CD14-positive monocyte (primary cell): Measurements from ENCODE around the gene FAM13C. TPM values are rescaled to one million over a fixed set of nuclear protein-coding genes. Genes with fewer than 3 reads are reported as not detected.

ENCODE experiments used
- DNase-seq, 3 donors: peaks; one replicate each; pipeline ENCODE4 v3.0.0-alpha.2; 2011 to 2022
- H2AFZ ChIP-seq: 2 replicates; pipeline ENCODE4 v1.6.0; 2012; ENCODE audit warnings: mild to moderate bottlenecking, low read depth, low read length, inconsistent platforms; ENCODE audit not compliant: insufficient read depth, poor library complexity, severe bottlenecking
- H3K27ac ChIP-seq, 2 donors: 1 replicate in 1 of 2; 2 replicates in 1 of 2; pipeline ENCODE4 v1.5.1; 2012 to 2013; ENCODE audit warnings: low read length in 2 of 2, control low read depth in 1 of 2, inconsistent platforms in 1 of 2, low read depth in 1 of 2, mild to moderate bottlenecking in 1 of 2
- H3K27me3 ChIP-seq, 2 donors: one replicate each; pipeline versions ENCODE4 v1.6.0 to v1.6.1; 2011 to 2013; ENCODE audit warnings: low read length in 2 of 2; ENCODE audit not compliant: control insufficient read depth in 2 of 2, insufficient read depth in 2 of 2
- H3K36me3 ChIP-seq, 2 donors: replicated peaks in 1 of 2; 1 replicate in 1 of 2; 2 replicates in 1 of 2; pipeline versions ENCODE4 v1.5.1 to v1.6.1; 2012 to 2013; ENCODE audit warnings: low read length in 2 of 2, control low read depth in 1 of 2, inconsistent platforms in 1 of 2, mild to moderate bottlenecking in 1 of 2; ENCODE audit not compliant: insufficient read depth in 2 of 2, control insufficient read depth in 1 of 2
- H3K4me1 ChIP-seq, 2 donors: 1 replicate in 1 of 2; 2 replicates in 1 of 2; pipeline versions ENCODE4 v1.5.1 to v1.6.1; 2012 to 2013; ENCODE audit warnings: low read length in 2 of 2, control low read depth in 1 of 2, inconsistent platforms in 1 of 2, mild to moderate bottlenecking in 1 of 2, moderate library complexity in 1 of 2; ENCODE audit not compliant: insufficient read depth in 2 of 2, control insufficient read depth in 1 of 2
- H3K4me2 ChIP-seq: replicated peaks from 2 replicates; pipeline ENCODE3; 2012; ENCODE audit warnings: low read length, moderate library complexity, mild to moderate bottlenecking; ENCODE audit not compliant: poor library complexity, severe bottlenecking; ENCODE audit errors: extremely low read depth
- H3K4me3 ChIP-seq, 3 experiments: fragments of 200-600 bp in 1 of 3; sonication (generic) in 1 of 3; replicated peaks in 1 of 3; 1 replicate in 2 of 3; 2 replicates in 1 of 3; pipeline ENCODE4 v1.5.1; 2011 to 2013; ENCODE audit warnings: low read length in 3 of 3, mild to moderate bottlenecking in 3 of 3, control low read depth in 2 of 3, low read depth in 2 of 3, inconsistent platforms in 1 of 3, moderate library complexity in 1 of 3
- H3K79me2 ChIP-seq: 2 replicates; pipeline ENCODE4 v1.6.0; 2012; ENCODE audit warnings: mild to moderate bottlenecking, control low read depth, inconsistent platforms, low read length, moderate library complexity; ENCODE audit not compliant: insufficient read depth
- H3K9ac ChIP-seq: 2 replicates; pipeline ENCODE4 v1.6.0; 2017; ENCODE audit warnings: low read length, mild to moderate bottlenecking; ENCODE audit not compliant: insufficient read depth, poor library complexity, severe bottlenecking
- H3K9me3 ChIP-seq, 2 donors: replicated peaks in 1 of 2; 1 replicate in 1 of 2; 2 replicates in 1 of 2; pipeline versions ENCODE4 v1.5.1 to v1.6.1; 2012 to 2013; ENCODE audit warnings: low read length in 2 of 2, control low read depth in 1 of 2; ENCODE audit not compliant: control insufficient read depth in 1 of 2, insufficient read depth in 1 of 2
- H4K20me1 ChIP-seq: 2 replicates; pipeline ENCODE4 v1.6.0; 2012; ENCODE audit warnings: mild to moderate bottlenecking, low read length, control low read depth, moderate library complexity; ENCODE audit not compliant: insufficient read depth
- H3K27ac Mint-ChIP-seq, 7 donors: one replicate each; pipeline ENCODE4 v1.8.0; 2020; ENCODE audit warnings: mild to moderate bottlenecking in 7 of 7, mixed read lengths in 7 of 7, moderate library complexity in 6 of 7, inconsistent platforms in 2 of 7
- H3K27me3 Mint-ChIP-seq, 3 donors: one replicate each; pipeline ENCODE4 v1.8.0; 2021 to 2022; ENCODE audit warnings: low read depth in 3 of 3, mild to moderate bottlenecking in 3 of 3, mixed read lengths in 3 of 3, moderate library complexity in 3 of 3, inconsistent platforms in 1 of 3
- H3K36me3 Mint-ChIP-seq, 2 donors: one replicate each; pipeline ENCODE4 v1.8.0; 2020; ENCODE audit warnings: mixed read lengths in 2 of 2, inconsistent platforms in 1 of 2, mild to moderate bottlenecking in 1 of 2
- H3K4me1 Mint-ChIP-seq: one replicate; pipeline ENCODE4 v1.8.0; 2020; ENCODE audit warnings: mild to moderate bottlenecking, mixed read lengths
- H3K4me3 Mint-ChIP-seq, 2 donors: one replicate each; pipeline ENCODE4 v1.8.0; 2020; ENCODE audit warnings: mild to moderate bottlenecking in 2 of 2, mixed read lengths in 2 of 2, moderate library complexity in 1 of 2
- H3K9me3 Mint-ChIP-seq, 7 donors: one replicate each; pipeline ENCODE4 v1.8.0; 2020 to 2022; ENCODE audit warnings: mixed read lengths in 7 of 7, mild to moderate bottlenecking in 6 of 7, moderate library complexity in 6 of 7, inconsistent platforms in 2 of 7
- WGBS: methylation state at CpG from one replicate; pipeline ENCODE4 v1.1.5; 2013; ENCODE audit warnings: missing lambda C conversion rate; ENCODE audit not compliant: insufficient coverage; 5-methylcytosine and 5-hydroxymethylcytosine counted together
- intact Hi-C, 2 donors: fragments of 100-400 bp; cut with micrococcal nuclease; formaldehyde crosslinking; loops; one replicate each; pipeline versions ENCODE4 v1.15.0 to v1.15.1; 2023
- polyA plus RNA-seq, 3 donors: library from polyadenylated mRNA; depleted of rRNA in 1 of 3; unstranded in 2 of 3; stranded (reverse) in 1 of 3; fragments of 300-500 nt in 2 of 3; fragments of >200 nt in 1 of 3; fragmentation: Illumina TruSeq in 2 of 3; gene quantifications; 1 replicate in 2 of 3; 2 replicates in 1 of 3; pipeline ENCODE4 v1.2.3, GENCODE V29; 2012 to 2021
- TF ChIP-seq, protein P1 (sequence below): fragments of 200-600 bp; IDR thresholded peaks from one replicate; pipeline ENCODE4 v1.8.0; 2022; ENCODE audit warnings: antibody characterized with exemption, mild to moderate bottlenecking

FAM13C gene
- polyA plus RNA-seq, 3 donors, result not detected

DNA sequence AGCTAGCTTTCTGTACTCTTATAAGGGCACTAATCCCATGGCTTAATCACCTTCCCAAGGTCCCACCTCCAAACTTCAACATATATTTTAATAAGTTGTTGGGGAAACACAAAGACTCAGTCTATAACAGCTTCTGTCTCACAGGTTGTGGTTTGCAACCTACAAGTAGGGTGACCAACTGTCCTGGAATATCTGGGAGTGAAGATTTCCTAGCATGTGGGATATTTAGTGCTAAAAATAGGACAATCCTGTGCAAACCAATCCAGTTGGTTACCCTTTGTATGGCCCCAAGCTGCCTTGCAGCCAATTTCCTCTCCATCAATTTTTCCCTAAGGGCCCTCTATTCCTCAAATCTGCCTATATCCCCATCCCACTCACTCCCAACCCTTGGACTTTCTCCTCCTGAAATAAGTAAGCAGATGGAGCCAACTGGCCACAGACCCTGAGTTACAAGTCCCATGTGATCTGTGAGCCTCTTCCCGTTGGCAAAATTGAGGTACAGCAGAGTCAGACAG lies 82.3 kb downstream of the FAM13C start:
- no peaks in the 10 kb centered on the region for H3K36me3 ChIP-seq
- no peak overlapping the region for H2AFZ ChIP-seq
- H3K4me1 ChIP-seq, result no peaks in the 10 kb centered on the region
- H3K27ac ChIP-seq, result no peak overlapping the region
- no peak for DNase-seq
- H3K27me3 Mint-ChIP-seq, result peaks cover 0 to 2% (median 0%) of the 10 kb centered on the region in 3 donors
- intact Hi-C loops, result no loop called here
- TF ChIP-seq, protein P1, sequence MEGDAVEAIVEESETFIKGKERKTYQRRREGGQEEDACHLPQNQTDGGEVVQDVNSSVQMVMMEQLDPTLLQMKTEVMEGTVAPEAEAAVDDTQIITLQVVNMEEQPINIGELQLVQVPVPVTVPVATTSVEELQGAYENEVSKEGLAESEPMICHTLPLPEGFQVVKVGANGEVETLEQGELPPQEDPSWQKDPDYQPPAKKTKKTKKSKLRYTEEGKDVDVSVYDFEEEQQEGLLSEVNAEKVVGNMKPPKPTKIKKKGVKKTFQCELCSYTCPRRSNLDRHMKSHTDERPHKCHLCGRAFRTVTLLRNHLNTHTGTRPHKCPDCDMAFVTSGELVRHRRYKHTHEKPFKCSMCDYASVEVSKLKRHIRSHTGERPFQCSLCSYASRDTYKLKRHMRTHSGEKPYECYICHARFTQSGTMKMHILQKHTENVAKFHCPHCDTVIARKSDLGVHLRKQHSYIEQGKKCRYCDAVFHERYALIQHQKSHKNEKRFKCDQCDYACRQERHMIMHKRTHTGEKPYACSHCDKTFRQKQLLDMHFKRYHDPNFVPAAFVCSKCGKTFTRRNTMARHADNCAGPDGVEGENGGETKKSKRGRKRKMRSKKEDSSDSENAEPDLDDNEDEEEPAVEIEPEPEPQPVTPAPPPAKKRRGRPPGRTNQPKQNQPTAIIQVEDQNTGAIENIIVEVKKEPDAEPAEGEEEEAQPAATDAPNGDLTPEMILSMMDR, result no peak
- no peak overlapping the region for H3K9ac ChIP-seq
- no peak overlapping the region for H3K4me2 ChIP-seq
- no CpG with 5 or more reads among the region's 1 CpG for WGBS
- H3K27ac Mint-ChIP-seq, result no peak overlapping the region
- H3K79me2 ChIP-seq, result no peaks in the 10 kb centered on the region
- H3K4me3 Mint-ChIP-seq, result no peak overlapping the region
- H3K36me3 Mint-ChIP-seq, result no peaks in the 10 kb centered on the region
- no peaks in the 10 kb centered on the region for H3K27me3 ChIP-seq
- peaks cover 0 to 1% (median 0%) of the 10 kb centered on the region in 7 donors for H3K9me3 Mint-ChIP-seq
- H4K20me1 ChIP-seq, result no peaks in the 10 kb centered on the region
- no peaks in the 10 kb centered on the region for H3K9me3 ChIP-seq
- no peak overlapping the region for H3K4me3 ChIP-seq
- no peaks in the 10 kb centered on the region for H3K4me1 Mint-ChIP-seq

DNA sequence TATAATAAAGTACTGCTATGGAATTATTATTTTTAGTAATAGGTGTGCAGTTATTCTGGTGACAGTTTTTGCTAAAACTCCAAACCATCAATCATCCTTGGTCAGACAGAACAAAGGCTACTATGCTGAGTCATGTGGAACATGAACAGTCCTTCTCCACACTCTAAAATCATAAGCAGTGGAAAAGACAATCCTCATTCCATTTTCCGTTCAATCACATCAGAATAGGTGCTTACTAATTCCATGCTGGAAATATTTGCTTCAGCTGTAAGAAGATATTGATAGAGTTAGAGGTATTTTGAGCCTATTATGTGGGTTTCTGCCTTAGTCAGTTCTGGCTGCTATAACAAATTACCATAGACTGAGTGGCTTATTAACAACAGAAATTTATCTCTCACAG lies 82.9 kb downstream of the FAM13C start:
- H2AFZ ChIP-seq, result no peak overlapping the region
- H3K4me3 Mint-ChIP-seq, result no peak overlapping the region
- H3K79me2 ChIP-seq, result no peaks in the 10 kb centered on the region
- intact Hi-C loops, result no loop called here
- DNase-seq, result no peak
- no peaks in the 10 kb centered on the region for H3K27me3 ChIP-seq
- no peaks in the 10 kb centered on the region for H4K20me1 ChIP-seq
- no peaks in the 10 kb centered on the region for H3K4me1 Mint-ChIP-seq
- no peaks in the 10 kb centered on the region for H3K36me3 ChIP-seq
- H3K9me3 Mint-ChIP-seq, result peaks cover 0 to 1% (median 0%) of the 10 kb centered on the region in 7 donors
- WGBS, result no CpG with 5 or more reads among the region's 1 CpG
- H3K4me3 ChIP-seq, result no peak overlapping the region
- H3K27ac ChIP-seq, result no peak overlapping the region
- no peak overlapping the region for H3K9ac ChIP-seq
- no peaks in the 10 kb centered on the region for H3K36me3 Mint-ChIP-seq
- H3K9me3 ChIP-seq, result no peaks in the 10 kb centered on the region
- H3K4me2 ChIP-seq, result no peak overlapping the region
- no peaks in the 10 kb centered on the region for H3K4me1 ChIP-seq
- H3K27me3 Mint-ChIP-seq, result peaks cover 0 to 2% (median 0%) of the 10 kb centered on the region in 3 donors
- H3K27ac Mint-ChIP-seq, result no peak overlapping the region
- TF ChIP-seq, protein P1, result no peak
